Keratinocyte (primary cell): ENCODE results near the gene DST.

Experiments used
- CTCF ChIP-seq, 3 experiments: IDR thresholded peaks in 1 of 3; conservative IDR thresholded peaks in 1 of 3; optimal IDR thresholded peaks in 1 of 3; 2 replicates in 2 of 3; 3 replicates in 1 of 3; pipeline versions ENCODE3 to v1.5.1; 2011; ENCODE audit warnings: low read length in 3 of 3, mild to moderate bottlenecking in 3 of 3, moderate library complexity in 2 of 3, control low read depth in 1 of 3, inconsistent platforms in 1 of 3; ENCODE audit not compliant: insufficient read depth in 2 of 3; ENCODE audit errors: extremely low read depth in 1 of 3
- EZH2 ChIP-seq: IDR thresholded peaks from one replicate; pipeline ENCODE4 v1.6.1; 2012; ENCODE audit warnings: inconsistent platforms, mild to moderate bottlenecking, low read length, moderate library complexity

- TF ChIP-seq CTCF (optimal IDR thresholded peaks at IDR 0.05 in 1 of 3, IDR thresholded peaks at IDR 0.05 in 1 of 3, conservative IDR thresholded peaks at IDR 0.05 in 1 of 3; ENCODE audit: extremely low read depth in 1 of 3, insufficient read depth in 2 of 3, low read length in 3 of 3) (no peak), EZH2 (no peak)
These were observed 218.6 kb downstream of the DST start for GRCh38 chr6:56424064-56424463.
